Calu3 (cell line): ENCODE measurements around the gene SRPK2. TPM values are rescaled to one million over a fixed set of nuclear protein-coding genes. Genes with fewer than 3 reads are reported as not detected.

Experiments
- BruUV-seq: library from RNA; stranded (reverse); fragments of 400-500 nt; replicated peaks from 2 replicates; lab custom pipeline; 2021; lab: Mats Ljungman, UMichigan
- CTCF ChIA-PET: fragments of 300-600 bp; sonication (Branson Sonifier 250); formaldehyde crosslinking; loops from one replicate; lab custom pipeline; 2022; ENCODE audit warnings: antibody characterized with exemption; lab: Charles Lee
- DNase-seq: peaks from one replicate; pipeline ENCODE4 v3.0.0; 2022
- H3K27ac Mint-ChIP-seq: one replicate; pipeline ENCODE4 v1.8.0; 2022; ENCODE audit warnings: mixed read lengths; ENCODE audit not compliant: unreplicated experiment
- H3K27me3 Mint-ChIP-seq: one replicate; pipeline ENCODE4 v1.8.0; 2022; ENCODE audit warnings: mixed read lengths; ENCODE audit not compliant: unreplicated experiment
- H3K36me3 Mint-ChIP-seq: one replicate; pipeline ENCODE4 v1.8.0; 2022; ENCODE audit warnings: mild to moderate bottlenecking, moderate library complexity, mixed read lengths; ENCODE audit not compliant: insufficient read depth, unreplicated experiment
- H3K4me1 Mint-ChIP-seq: one replicate; pipeline ENCODE4 v1.8.0; 2022; ENCODE audit warnings: mild to moderate bottlenecking, low read depth, mixed read lengths; ENCODE audit not compliant: unreplicated experiment
- H3K4me3 Mint-ChIP-seq: one replicate; pipeline ENCODE4 v1.8.0; 2022; ENCODE audit warnings: mild to moderate bottlenecking, low read depth, moderate library complexity, mixed read lengths; ENCODE audit not compliant: unreplicated experiment
- H3K9me3 Mint-ChIP-seq: one replicate; pipeline ENCODE4 v1.8.0; 2022; ENCODE audit warnings: low read depth, mixed read lengths; ENCODE audit not compliant: unreplicated experiment
- intact Hi-C: fragments of 100-400 bp; cut with micrococcal nuclease; formaldehyde crosslinking; loops from one replicate; pipeline ENCODE4 v1.10.0; 2022; ENCODE audit not compliant: unreplicated experiment
- total RNA-seq: library from RNA; stranded (reverse); gene quantifications from 2 replicates; pipeline ENCODE4 v1.2.3, GENCODE V29; 2022
- TF ChIP-seq, protein P1 (sequence below): fragments of 200-600 bp; IDR thresholded peaks from one replicate; pipeline ENCODE4 v1.8.0; 2022; ENCODE audit warnings: antibody characterized with exemption; ENCODE audit not compliant: unreplicated experiment

Gene SRPK2
- total RNA-seq, 1 experiment from 2014 or later = 40.2 TPM

DNA sequence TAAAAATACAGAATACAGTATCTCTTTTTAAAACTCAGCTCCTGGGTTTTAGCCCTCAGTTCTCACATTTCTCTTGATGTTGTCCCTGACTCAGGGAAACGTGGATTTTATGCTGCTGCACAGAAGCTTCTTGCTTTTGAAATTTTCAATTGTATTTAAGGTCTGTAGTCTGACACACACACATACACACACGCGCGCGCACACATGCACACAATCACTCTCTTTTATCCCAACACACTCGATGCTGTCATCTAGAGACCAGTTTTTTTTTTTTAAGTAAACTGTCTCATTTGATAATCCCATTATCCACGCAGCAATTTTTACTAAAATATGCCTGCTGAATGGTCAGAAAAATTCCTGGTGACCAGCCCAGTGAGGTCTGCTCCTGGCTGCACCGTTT lies 266.1 kb downstream of the SRPK2 start:
- Mint-ChIP-seq H3K4me1 (no peaks in the 10 kb centered on the region), H3K27ac (no peak overlapping the region), H3K9me3 (no peaks in the 10 kb centered on the region), H3K36me3 (no peaks in the 10 kb centered on the region), H3K4me3 (no peak overlapping the region), H3K27me3 (no peaks in the 10 kb centered on the region)
- intact Hi-C loops = no loop called here
- CTCF ChIA-PET = interaction anchor here (0.7 kb wide), 1 partner anchor 630 kb away, joined by 3 read pairs; no protein-coding TSS in a partner anchor
- TF ChIP-seq, protein P1, sequence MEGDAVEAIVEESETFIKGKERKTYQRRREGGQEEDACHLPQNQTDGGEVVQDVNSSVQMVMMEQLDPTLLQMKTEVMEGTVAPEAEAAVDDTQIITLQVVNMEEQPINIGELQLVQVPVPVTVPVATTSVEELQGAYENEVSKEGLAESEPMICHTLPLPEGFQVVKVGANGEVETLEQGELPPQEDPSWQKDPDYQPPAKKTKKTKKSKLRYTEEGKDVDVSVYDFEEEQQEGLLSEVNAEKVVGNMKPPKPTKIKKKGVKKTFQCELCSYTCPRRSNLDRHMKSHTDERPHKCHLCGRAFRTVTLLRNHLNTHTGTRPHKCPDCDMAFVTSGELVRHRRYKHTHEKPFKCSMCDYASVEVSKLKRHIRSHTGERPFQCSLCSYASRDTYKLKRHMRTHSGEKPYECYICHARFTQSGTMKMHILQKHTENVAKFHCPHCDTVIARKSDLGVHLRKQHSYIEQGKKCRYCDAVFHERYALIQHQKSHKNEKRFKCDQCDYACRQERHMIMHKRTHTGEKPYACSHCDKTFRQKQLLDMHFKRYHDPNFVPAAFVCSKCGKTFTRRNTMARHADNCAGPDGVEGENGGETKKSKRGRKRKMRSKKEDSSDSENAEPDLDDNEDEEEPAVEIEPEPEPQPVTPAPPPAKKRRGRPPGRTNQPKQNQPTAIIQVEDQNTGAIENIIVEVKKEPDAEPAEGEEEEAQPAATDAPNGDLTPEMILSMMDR = no peak
- no peak for DNase-seq
- no TSS peak for BruUV-seq

DNA sequence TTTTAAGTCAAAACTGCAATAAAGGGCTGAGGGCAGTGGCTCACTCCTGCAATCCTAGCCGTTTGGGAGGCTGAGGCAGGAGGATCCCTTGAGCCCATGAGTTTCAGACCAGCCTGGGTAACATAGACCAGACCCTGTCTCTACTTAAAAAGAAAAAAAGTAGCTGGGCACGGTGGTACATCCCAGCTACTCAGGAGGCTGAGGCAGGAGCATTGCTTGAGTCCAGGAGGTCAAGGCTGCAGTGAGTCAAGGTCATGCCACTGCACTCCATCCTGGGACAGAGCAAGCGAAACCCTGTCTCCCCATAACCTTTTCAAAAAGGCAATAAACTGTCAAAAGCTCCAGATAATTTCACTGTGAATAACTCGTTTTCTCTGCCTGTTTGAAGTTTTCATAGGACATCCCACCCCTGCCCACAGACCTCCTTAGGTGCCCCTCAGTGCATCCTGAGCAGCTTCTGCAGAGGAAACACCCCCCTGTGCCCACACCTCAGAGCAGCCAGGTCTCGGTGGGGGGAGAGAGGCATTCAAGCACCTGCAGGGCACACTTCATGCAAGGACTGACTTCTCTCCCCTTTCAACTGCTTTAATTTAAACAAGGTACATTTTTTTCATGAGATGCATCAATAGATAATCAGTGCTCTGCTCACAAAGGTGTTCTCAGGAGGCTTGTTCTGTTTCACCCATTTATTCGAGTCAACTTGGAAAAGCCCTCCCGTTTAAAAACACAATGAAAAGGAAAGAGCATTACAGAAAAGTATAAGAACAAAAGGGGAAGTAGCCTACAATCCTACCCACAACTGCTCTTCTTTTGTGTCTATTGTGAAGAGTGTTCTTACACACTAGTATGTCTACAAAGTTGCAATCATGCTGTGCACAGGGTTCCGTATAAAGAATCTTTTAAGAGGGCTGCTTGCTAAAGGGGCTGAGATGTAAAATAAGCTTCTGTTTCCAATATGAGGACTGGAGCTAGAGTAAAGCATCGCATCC lies 269.8 kb downstream of the SRPK2 start:
- no peak for DNase-seq
- intact Hi-C loops = no loop called here
- CTCF ChIA-PET = no interaction called here
- Mint-ChIP-seq H3K4me3 (no peak overlapping the region), H3K27ac (no peak overlapping the region), H3K36me3 (peaks cover 5% of the 10 kb centered on the region), H3K4me1 (no peaks in the 10 kb centered on the region), H3K9me3 (no peaks in the 10 kb centered on the region), H3K27me3 (no peaks in the 10 kb centered on the region)
- TF ChIP-seq, protein P1 = no peak
- BruUV-seq = no TSS peak

DNA sequence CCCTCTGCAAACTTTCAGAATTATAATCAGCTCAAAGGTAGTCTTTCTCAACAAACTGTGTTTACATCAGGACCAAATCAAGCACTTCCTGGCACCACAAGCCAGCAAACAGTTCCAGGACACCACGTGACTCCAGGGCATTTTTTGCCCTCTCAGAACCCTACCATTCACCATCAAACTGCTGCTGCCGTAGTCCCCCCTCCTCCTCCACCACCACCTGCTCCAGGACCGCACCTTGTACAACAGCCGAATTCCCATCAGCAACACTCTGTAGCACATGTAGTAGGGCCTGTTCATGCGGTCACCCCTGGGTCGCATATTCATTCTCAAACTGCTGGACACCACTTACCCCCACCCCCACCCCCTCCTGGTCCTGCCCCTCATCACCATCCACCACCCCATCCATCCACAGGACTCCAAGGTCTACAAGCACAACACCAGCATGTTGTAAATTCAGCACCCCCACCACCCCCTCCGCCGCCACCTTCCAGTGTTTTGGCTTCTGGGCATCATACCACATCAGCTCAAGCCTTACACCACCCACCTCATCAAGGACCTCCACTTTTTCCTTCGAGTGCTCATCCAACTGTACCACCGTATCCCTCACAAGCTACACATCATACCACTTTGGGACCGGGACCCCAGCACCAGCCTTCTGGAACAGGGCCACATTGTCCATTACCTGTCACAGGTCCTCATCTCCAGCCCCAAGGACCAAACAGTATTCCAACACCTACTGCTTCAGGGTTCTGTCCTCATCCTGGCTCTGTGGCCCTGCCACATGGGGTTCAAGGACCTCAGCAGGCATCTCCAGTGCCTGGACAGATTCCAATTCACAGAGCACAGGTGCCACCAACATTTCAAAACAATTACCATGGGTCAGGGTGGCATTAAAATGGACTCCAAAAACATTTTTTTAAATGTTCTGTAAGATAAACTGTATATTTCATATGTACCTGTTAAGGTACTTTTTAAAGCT lies 276.0 kb downstream of the SRPK2 start:
- TF ChIP-seq, protein P1 = no peak
- Mint-ChIP-seq H3K27me3 (no peaks in the 10 kb centered on the region), H3K9me3 (no peaks in the 10 kb centered on the region), H3K27ac (peak overlapping the region; percentile 60), H3K4me1 (no peaks in the 10 kb centered on the region), H3K36me3 (peaks cover 41% of the 10 kb centered on the region), H3K4me3 (no peak overlapping the region)
- no peak for DNase-seq
- CTCF ChIA-PET = interaction anchor here (0.5 kb wide), 1 partner anchor 40 kb away, joined by 4 read pairs; no protein-coding TSS in a partner anchor
- intact Hi-C loops = no loop called here
- BruUV-seq = no TSS peak

- no peak for DNase-seq
- Mint-ChIP-seq H3K4me1 (no peaks in the 10 kb centered on the region), H3K4me3 (no peak overlapping the region), H3K27ac (no peak overlapping the region), H3K36me3 (peaks cover 41% of the 10 kb centered on the region), H3K9me3 (no peaks in the 10 kb centered on the region), H3K27me3 (no peaks in the 10 kb centered on the region)
- TF ChIP-seq, protein P1 = no peak
- no TSS peak for BruUV-seq
- CTCF ChIA-PET = no interaction called here
- intact Hi-C loops = no loop called here
Measured at GRCh38 chr7:105107458-105107857, 281.3 kb downstream of the SRPK2 start.
